GM23338 (cell line): Measurements from ENCODE around the gene HOXA11. TPM values are rescaled to one million over a fixed set of nuclear protein-coding genes. Genes with fewer than 3 reads are reported as not detected.
A peak's percentile ranks its signal among the peaks of the same experiment; 100 is the strongest.

ENCODE experiments used
- ATAC-seq: fragments of 200-7000 bp; cut with Tn5 transposase; 3 replicates; pipeline ENCODE4 v1.9.1; 2020
- DNase-seq: peaks from one replicate; pipeline ENCODE4 v3.0.0-alpha.2; 2015; ENCODE audit warnings: low spot score
- H2AFZ ChIP-seq: fragments of 200-600 bp; sonication (generic); 2 replicates; pipeline ENCODE4 v1.8.0; 2016; ENCODE audit warnings: antibody characterized with exemption, mild to moderate bottlenecking, moderate library complexity
- H3F3A ChIP-seq: fragments of 200-600 bp; sonication (generic); replicated peaks from 2 replicates; pipeline ENCODE4 v1.8.0; 2017; ENCODE audit warnings: antibody characterized with exemption, mixed run types, low read depth
- H3K27ac ChIP-seq: fragments of 200-600 bp; sonication (generic); 2 replicates; pipeline ENCODE4 v1.6.1; 2016; ENCODE audit warnings: low read depth
- H3K27me3 ChIP-seq: fragments of 200-600 bp; sonication (generic); 2 replicates; pipeline ENCODE4 v1.8.0; 2016; ENCODE audit warnings: mild to moderate bottlenecking, mixed run types, moderate library complexity; ENCODE audit not compliant: insufficient read depth
- H3K36me3 ChIP-seq: fragments of 200-600 bp; sonication (generic); 2 replicates; pipeline ENCODE4 v1.8.0; 2016; ENCODE audit warnings: mild to moderate bottlenecking; ENCODE audit not compliant: insufficient read depth
- H3K4me1 ChIP-seq: fragments of 200-600 bp; sonication (generic); 2 replicates; pipeline ENCODE4 v1.8.0; 2016; ENCODE audit warnings: mild to moderate bottlenecking, moderate library complexity; ENCODE audit not compliant: insufficient read depth
- H3K4me2 ChIP-seq: fragments of 200-600 bp; sonication (generic); 2 replicates; pipeline ENCODE4 v1.7.1; 2017; ENCODE audit warnings: mixed run types
- H3K4me3 ChIP-seq: fragments of 200-600 bp; sonication (generic); 2 replicates; pipeline ENCODE4 v1.6.1; 2016; ENCODE audit warnings: mixed run types
- H3K79me2 ChIP-seq: fragments of 200-600 bp; sonication (generic); replicated peaks from 2 replicates; pipeline ENCODE4 v1.8.0; 2017; ENCODE audit warnings: mild to moderate bottlenecking; ENCODE audit not compliant: insufficient read depth
- H3K9me2 ChIP-seq: fragments of 200-600 bp; sonication (generic); 2 replicates; pipeline ENCODE4 v1.8.0; 2017; ENCODE audit not compliant: insufficient read depth
- H4K20me1 ChIP-seq: fragments of 200-600 bp; sonication (generic); replicated peaks from 2 replicates; pipeline ENCODE4 v1.8.0; 2017; ENCODE audit warnings: mild to moderate bottlenecking; ENCODE audit not compliant: insufficient read depth
- H3K27ac Mint-ChIP-seq: 2 replicates; pipeline ENCODE4 v1.8.0; 2020; ENCODE audit warnings: inconsistent platforms, mild to moderate bottlenecking, moderate library complexity, mixed read lengths
- H3K27me3 Mint-ChIP-seq: 3 replicates; pipeline ENCODE4 v1.8.0; 2022; ENCODE audit warnings: low read depth, mild to moderate bottlenecking, moderate library complexity, mixed read lengths, inconsistent platforms; ENCODE audit not compliant: insufficient read depth, poor library complexity
- H3K36me3 Mint-ChIP-seq: 3 replicates; pipeline ENCODE4 v1.8.0; 2021; ENCODE audit warnings: low read depth, mild to moderate bottlenecking, inconsistent platforms, moderate library complexity, mixed read lengths
- H3K4me1 Mint-ChIP-seq: 3 replicates; pipeline ENCODE4 v1.8.0; 2020; ENCODE audit warnings: mild to moderate bottlenecking, inconsistent platforms, mixed read lengths
- H3K4me3 Mint-ChIP-seq: 3 replicates; pipeline ENCODE4 v1.8.0; 2021; ENCODE audit warnings: moderate library complexity, mild to moderate bottlenecking, inconsistent platforms, mixed read lengths
- H3K9me3 Mint-ChIP-seq: 3 replicates; pipeline ENCODE4 v1.8.0; 2020; ENCODE audit warnings: moderate library complexity, mild to moderate bottlenecking, inconsistent platforms, mixed read lengths
- CREB1 ChIP-seq: fragments of 250-450 bp; sonication (Bioruptor Pico); IDR thresholded peaks from 2 replicates; pipeline ENCODE4 v1.5.0; 2020; ENCODE audit warnings: low read depth, mild to moderate bottlenecking, moderate library complexity
- ETS1 ChIP-seq: IDR thresholded peaks from 2 replicates; pipeline ENCODE4 v1.6.1; 2016; ENCODE audit warnings: antibody characterized with exemption
- EZH2 ChIP-seq: fragments of 200-600 bp; sonication (generic); IDR thresholded peaks from one replicate; pipeline ENCODE4 v1.8.0; 2017; ENCODE audit warnings: antibody characterized with exemption, mild to moderate bottlenecking, low read depth; ENCODE audit not compliant: unreplicated experiment
- EZH2phosphoT487 ChIP-seq: fragments of 200-600 bp; sonication (generic); IDR thresholded peaks from one replicate; pipeline ENCODE4 v1.8.1; 2018; ENCODE audit warnings: antibody characterized with exemption; ENCODE audit not compliant: unreplicated experiment
- NANOG ChIP-seq: IDR thresholded peaks from 2 replicates; pipeline ENCODE4 v1.6.1; 2016; ENCODE audit warnings: antibody characterized with exemption, borderline replicate concordance
- STAT1 ChIP-seq: IDR thresholded peaks from one replicate; pipeline ENCODE4 v1.6.1; 2016; ENCODE audit warnings: antibody characterized with exemption; ENCODE audit not compliant: unreplicated experiment
- ZNF114 ChIP-seq: fragments of 250-450 bp; sonication (Bioruptor Pico); IDR thresholded peaks from 2 replicates; pipeline ENCODE4 v1.5.0; 2020; ENCODE audit warnings: mild to moderate bottlenecking, moderate library complexity
- ZNF331 ChIP-seq: fragments of 250-450 bp; sonication (Bioruptor Pico); IDR thresholded peaks from 2 replicates; pipeline ENCODE4 v1.5.0; 2020; ENCODE audit warnings: low read depth, mild to moderate bottlenecking, moderate library complexity
- ZNF462 ChIP-seq: fragments of 250-450 bp; sonication (Bioruptor Pico); IDR thresholded peaks from 2 replicates; pipeline ENCODE4 v1.5.0; 2020; ENCODE audit warnings: mild to moderate bottlenecking, moderate library complexity
- polyA plus RNA-seq: library from polyadenylated mRNA; unstranded; fragments of >200 nt; fragmentation: Nextera tagmentation; extraction: Ambion mirVana; gene quantifications from 2 replicates; pipeline ENCODE4 v1.2.1, GENCODE V29; 2016
- total RNA-seq: library from RNA; depleted of rRNA; stranded (reverse); fragments of >200 nt; shearing (Covaris generic); gene quantifications from 2 replicates; pipeline ENCODE4 v1.2.3, GENCODE V29; 2014

The HOXA11 gene
- total and polyA plus RNA-seq, 2 experiments from 2014 or later, result not detected

- TF ChIP-seq EZH2 (no peak), ZNF331 (no peak)
These were observed 28.5 kb downstream of the HOXA11 start, which contains the start of gene HOXA7 (continued) for GRCh38 chr7:27156508-27156898.

GRCh38 chr7:27155816-27156507 is 29.1 kb downstream of the HOXA11 start:
- Mint-ChIP-seq H3K4me1 (peaks cover 20% of the 10 kb centered on the region), H3K9me3 (peaks cover 12% of the 10 kb centered on the region; the same call in 2 of the 3 replicates), H3K27me3 (peaks cover 99% of the 10 kb centered on the region), H3K36me3 (no peaks in the 10 kb centered on the region; the same call in 2 of the 3 replicates), H3K27ac (no peak overlapping the region), H3K4me3 (peak overlapping the region; percentile 72)
- ATAC-seq (peak; percentile 5), DNase-seq (peak; percentile 54)
- H4K20me1 ChIP-seq, result peaks cover 50% of the 10 kb centered on the region
- H3K4me2 ChIP-seq, result peak overlapping the region; percentile 83
- H3K36me3 ChIP-seq, result no peaks in the 10 kb centered on the region
- peak overlapping the region; percentile 56 for H3K4me3 ChIP-seq
- H3K9me2 ChIP-seq, result no peaks in the 10 kb centered on the region
- TF ChIP-seq EZH2 (peak; percentile 96), STAT1 (no peak), EZH2phosphoT487 (peak; percentile 98)
- H2AFZ ChIP-seq, result peak overlapping the region; percentile 93
- no peak overlapping the region for H3K27ac ChIP-seq
- H3K4me1 ChIP-seq, result peaks cover 4% of the 10 kb centered on the region; the same call in 1 of the 2 replicates
- H3K79me2 ChIP-seq, result no peaks in the 10 kb centered on the region
- peaks cover 100% of the 10 kb centered on the region for H3K27me3 ChIP-seq
- peaks cover 30% of the 10 kb centered on the region for H3F3A ChIP-seq

GRCh38 chr7:27154901-27155815 is 29.9 kb downstream of the HOXA11 start:
- ATAC-seq, result no peak
- no peak for TF ChIP-seq ZNF114
- no peak for TF ChIP-seq ETS1
- no peak for TF ChIP-seq ZNF462 (CRISPR knock-in tag)
- no peak for TF ChIP-seq STAT1
- TF ChIP-seq NANOG, result no peak
- no peak for TF ChIP-seq CREB1 (CRISPR knock-in tag)

More at GRCh38 chr7:27154901-27155815, 29.9 kb downstream of the HOXA11 start:
- Histone ChIP-seq H3F3A (peaks cover 30% of the 10 kb centered on the region), H3K4me2 (no peak overlapping the region), H3K79me2 (no peaks in the 10 kb centered on the region), H3K4me3 (0 out of 2 replicates have a peak overlapping the region, but pooled peaks have one; percentile 56), H3K36me3 (no peaks in the 10 kb centered on the region), H3K9me2 (no peaks in the 10 kb centered on the region), H4K20me1 (peaks cover 50% of the 10 kb centered on the region), H3K27me3 (peaks cover 100% of the 10 kb centered on the region), H3K27ac (no peak overlapping the region), H3K4me1 (peaks cover 8% of the 10 kb centered on the region; the same call in 1 of the 2 replicates), H2AFZ (no peak overlapping the region)
- no peak for DNase-seq
- H3K4me1 Mint-ChIP-seq, result peaks cover 21% of the 10 kb centered on the region
- peak overlapping the region; percentile 42; the same call in 2 of the 3 replicates for H3K4me3 Mint-ChIP-seq
- no peaks in the 10 kb centered on the region; the same call in 2 of the 3 replicates for H3K36me3 Mint-ChIP-seq
- H3K9me3 Mint-ChIP-seq, result peaks cover 12% of the 10 kb centered on the region; the same call in 2 of the 3 replicates
- peaks cover 100% of the 10 kb centered on the region for H3K27me3 Mint-ChIP-seq
- H3K27ac Mint-ChIP-seq, result no peak overlapping the region
